Caki2 (cell line): ENCODE results near the gene ROBO2. TPM values are rescaled to one million over a fixed set of nuclear protein-coding genes. Genes with fewer than 3 reads are reported as not detected.

ENCODE experiments used
- DNase-seq: peaks from one replicate; pipeline ENCODE4 v3.0.0-alpha.2; 2015; ENCODE audit warnings: low read depth
- in situ Hi-C: cut with HindIII; loops from 2 replicates; pipeline ENCODE4 v1.10.0; 2016; ENCODE audit warnings: low sequenced_read_pairs, low pct_unique_long_range_greater_than_20kb, mixed read lengths
- total RNA-seq: library from RNA; depleted of rRNA; stranded (reverse); fragments of >200 nt; shearing (Covaris generic); gene quantifications from 2 replicates; pipeline ENCODE4 v1.2.3, GENCODE V29; 2014; ENCODE audit warnings: low replicate concordance

Gene ROBO2
- total RNA-seq, 1 experiment from 2014 or later = 13.8 TPM

GRCh38 chr3:77623500-77623899, 583.6 kb downstream of the ROBO2 start:
- DNase-seq = no peak
- in situ Hi-C loops = no loop called here

GRCh38 chr3:77626157-77626556, 586.3 kb downstream of the ROBO2 start:
- no peak for DNase-seq
- in situ Hi-C loops = no loop called here

- DNase-seq = no peak
- in situ Hi-C loops = no loop called here
These were observed 608.3 kb downstream of the ROBO2 start for GRCh38 chr3:77648214-77648613.

GRCh38 chr3:77648664-77649063, 608.8 kb downstream of the ROBO2 start:
- DNase-seq = no peak
- in situ Hi-C loops = no loop called here

GRCh38 chr3:77652624-77653023, 612.7 kb downstream of the ROBO2 start:
- in situ Hi-C loops = no loop called here
- DNase-seq = no peak

- in situ Hi-C loops = no loop called here
- DNase-seq = no peak
These were observed 615.5 kb downstream of the ROBO2 start for GRCh38 chr3:77655396-77655795.

GRCh38 chr3:77660718-77661117, 620.8 kb downstream of the ROBO2 start:
- in situ Hi-C loops = no loop called here
- DNase-seq = no peak

DNA sequence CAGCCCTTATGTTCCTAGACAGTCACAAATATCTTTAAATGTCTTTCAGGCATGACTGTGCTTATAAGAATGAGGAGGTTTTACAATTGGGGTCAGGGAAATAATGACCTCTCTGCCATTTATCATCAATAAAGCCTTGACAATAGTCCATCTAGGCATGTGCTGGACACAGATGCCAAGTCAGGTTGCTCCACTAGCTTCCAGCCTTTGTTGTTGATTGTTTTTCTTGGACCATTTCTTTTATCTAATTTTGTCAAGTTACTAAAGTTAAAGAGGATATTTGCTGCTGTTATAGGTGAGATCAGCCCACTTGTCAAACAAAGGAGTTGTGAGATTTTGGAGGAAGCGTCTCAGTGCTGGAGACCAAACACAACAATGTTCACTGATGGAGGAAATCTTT, 628.0 kb downstream of the ROBO2 start:
- in situ Hi-C loops = no loop called here
- no peak for DNase-seq

GRCh38 chr3:77668376-77668775, 628.5 kb downstream of the ROBO2 start:
- in situ Hi-C loops = no loop called here
- no peak for DNase-seq

GRCh38 chr3:77672016-77672415, 632.1 kb downstream of the ROBO2 start:
- DNase-seq = no peak
- in situ Hi-C loops = no loop called here

GRCh38 chr3:77682162-77682561, 642.3 kb downstream of the ROBO2 start:
- in situ Hi-C loops = no loop called here

DNA sequence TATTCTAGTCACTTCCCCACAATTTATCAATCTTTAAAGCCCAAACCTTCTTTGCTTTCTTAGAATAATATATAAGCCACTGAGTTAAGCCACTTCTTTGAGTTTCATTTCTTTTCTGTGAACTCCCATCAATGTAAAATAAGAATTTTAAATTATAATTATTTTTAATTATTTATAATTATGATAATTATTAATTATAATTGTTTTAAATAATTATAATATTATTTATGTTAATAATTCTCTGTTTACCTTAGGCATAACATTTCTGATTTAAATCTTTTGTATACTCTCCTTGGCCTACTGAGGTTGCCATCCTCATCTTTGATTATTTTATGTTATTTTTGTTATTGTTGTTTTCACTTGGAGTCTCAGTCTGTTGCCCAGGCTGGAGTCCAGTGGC, 644.2 kb downstream of the ROBO2 start:
- in situ Hi-C loops = no loop called here
- DNase-seq = no peak

More at GRCh38 chr3:77682162-77682561, 642.3 kb downstream of the ROBO2 start:
- DNase-seq = no peak

DNA sequence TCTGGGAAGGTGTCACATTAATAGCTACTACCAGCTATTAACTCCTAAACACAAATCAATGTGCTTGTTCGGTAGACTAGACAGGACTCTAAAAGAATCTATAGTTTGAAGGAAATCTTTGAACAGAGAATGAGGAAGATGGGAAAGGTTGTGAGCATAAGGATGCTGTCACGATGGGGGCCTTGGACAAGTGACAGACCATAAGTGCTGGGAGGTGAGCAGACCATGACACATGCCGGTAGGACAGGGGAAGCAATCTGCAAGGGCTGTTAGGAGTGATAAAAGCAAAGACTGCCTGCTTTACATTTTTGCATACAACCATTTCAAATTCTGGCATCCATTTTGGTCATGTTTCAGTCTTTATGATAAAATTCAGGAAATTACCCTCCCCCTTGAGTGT, 645.8 kb downstream of the ROBO2 start:
- in situ Hi-C loops = no loop called here

DNA sequence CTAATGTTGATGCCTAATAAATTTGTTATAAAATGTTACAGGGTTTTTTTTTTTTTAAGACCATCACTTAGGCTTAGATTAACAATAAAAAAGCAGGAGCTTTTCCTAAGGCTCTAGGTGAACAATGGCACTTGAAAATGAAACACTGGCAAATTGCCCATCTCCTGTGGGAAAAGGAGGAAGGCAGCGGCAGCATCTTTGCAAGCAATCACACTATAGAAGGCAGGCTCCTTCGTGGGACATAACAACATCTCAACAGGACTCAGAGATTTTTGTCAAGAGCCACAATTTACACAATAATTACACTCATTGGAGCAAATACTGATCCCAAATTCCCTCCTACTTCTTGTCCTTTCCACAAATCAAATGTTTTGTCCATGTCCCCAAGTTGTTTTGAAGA, 646.7 kb downstream of the ROBO2 start:
- in situ Hi-C loops = no loop called here
- no peak for DNase-seq

More for the DNA sequence above, 645.8 kb downstream of the ROBO2 start:
- no peak for DNase-seq

DNA sequence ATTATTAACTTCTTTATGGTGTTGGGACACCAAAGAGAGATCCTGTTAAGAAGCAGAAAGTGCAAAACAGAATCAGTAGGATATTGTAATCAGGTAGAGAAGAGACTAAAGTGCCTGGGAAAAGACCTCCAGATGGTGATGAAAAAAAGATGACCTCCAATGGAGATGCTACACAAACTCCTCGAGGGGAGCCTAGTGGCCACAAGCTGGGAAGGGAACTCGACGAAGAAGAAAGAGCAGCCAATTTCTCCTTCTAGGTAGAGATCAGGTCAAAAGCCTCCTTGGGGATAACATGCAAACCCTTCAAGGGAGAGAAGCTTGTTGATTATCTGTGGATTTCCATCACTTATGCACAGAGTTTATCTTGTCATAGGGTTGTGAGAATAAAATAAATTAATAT, 647.6 kb downstream of the ROBO2 start:
- no peak for DNase-seq
- in situ Hi-C loops = no loop called here

DNA sequence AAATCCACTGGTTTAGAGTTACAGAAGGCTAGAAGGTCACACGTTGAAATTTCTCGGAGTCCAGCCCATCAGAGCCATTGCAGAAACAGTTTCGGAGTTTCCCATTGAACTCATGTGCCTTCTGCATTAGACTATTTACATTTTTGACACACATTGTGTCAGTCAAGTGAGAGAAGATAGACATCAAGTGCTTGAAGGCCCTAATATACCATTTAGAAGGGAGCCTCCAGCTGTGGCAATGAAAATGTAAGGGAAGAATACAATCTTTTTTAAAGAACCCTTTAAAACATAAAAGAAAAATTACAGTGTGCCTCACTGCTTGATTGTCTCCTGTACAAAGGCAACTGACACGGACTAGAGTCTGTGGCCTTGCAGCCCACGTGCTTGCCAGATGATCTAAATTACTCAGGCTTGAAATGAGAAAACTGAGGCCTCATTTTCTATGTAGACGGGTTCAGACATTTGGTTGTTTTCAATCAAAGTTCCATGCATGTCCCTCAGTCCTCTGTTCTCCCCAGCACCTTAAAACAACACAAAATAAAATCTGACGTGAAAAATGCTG, 650.5 kb downstream of the ROBO2 start:
- no peak for DNase-seq
- in situ Hi-C loops = no loop called here

GRCh38 chr3:77693147-77693546, 653.2 kb downstream of the ROBO2 start:
- DNase-seq = no peak
- in situ Hi-C loops = no loop called here

- in situ Hi-C loops = no loop called here
- DNase-seq = no peak
These were observed 659.3 kb downstream of the ROBO2 start for GRCh38 chr3:77699125-77699691.
